HG03159 (cell line): Measurements from ENCODE around the gene RNF187.
"Not testable (repeated sequence)": the region's sequence is repeated elsewhere in the genome, so short reads cannot be mapped to it uniquely, and the experiment has no call there.

Experiments
- ATAC-seq: cut with Tn5 transposase; IDR thresholded peaks from one replicate; pipeline ENCODE4 v1.9.1; 2021; ENCODE audit warnings: mild to moderate bottlenecking, moderate library complexity; ENCODE audit not compliant: unreplicated experiment

The RNF187 gene

DNA sequence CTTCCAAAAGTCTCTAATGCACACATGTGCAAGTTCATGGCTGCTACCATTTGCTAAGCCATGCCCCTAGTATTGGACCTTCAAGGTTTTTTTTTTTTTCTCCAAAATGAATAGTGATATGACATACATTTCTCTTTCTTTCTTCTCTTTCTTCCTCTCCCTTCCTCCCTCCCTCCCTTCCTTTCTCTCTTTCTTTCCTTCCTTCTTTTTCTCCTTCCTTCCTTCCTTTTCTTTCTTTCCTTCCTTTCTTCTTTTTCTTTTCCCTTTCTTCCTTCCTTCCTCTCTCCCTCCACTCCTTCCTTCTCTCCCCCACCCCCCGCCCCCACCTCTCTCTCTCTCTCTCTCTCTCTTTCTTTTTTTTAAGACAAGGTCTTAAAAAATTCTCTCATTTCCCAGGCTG lies 3.4 kb upstream of the RNF187 start:
- no peak for ATAC-seq

DNA sequence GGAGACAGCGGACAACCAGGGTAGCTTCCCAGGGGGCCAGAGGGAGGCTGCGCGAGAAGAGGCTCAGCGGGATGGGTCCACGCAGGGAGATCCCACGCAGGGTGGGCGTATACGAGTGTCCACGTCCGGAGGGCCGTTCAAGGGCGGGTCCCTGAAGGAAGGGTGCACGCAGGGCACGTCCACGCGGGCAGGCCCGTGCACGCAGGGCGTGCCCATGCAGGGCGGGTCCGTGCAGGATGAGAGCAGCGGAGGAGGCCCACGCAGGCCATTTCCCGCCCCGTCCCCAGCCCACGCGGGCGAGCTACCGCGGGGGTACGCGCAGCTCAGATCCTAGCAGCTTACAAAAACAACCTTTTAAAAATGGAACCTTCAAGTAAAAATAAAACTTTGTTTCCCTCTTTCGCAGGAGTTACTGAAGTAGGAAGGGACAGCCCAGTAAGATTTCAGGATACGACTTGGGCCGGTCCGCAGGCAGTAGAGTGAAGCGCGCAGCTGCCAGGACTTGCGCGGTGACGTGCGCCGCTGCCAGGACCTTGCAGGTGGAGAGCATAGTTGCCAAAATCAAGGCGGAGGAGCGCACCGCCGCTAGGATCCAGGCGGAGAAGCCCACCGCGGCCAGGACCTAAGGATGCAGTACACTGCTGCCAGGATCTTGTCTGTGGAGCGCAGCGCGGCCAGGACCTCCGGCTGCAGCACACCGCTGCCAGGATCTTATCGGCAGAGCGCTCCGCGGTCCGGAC lies 416 bp upstream of the RNF187 start:
- peak; percentile 68 for ATAC-seq

DNA sequence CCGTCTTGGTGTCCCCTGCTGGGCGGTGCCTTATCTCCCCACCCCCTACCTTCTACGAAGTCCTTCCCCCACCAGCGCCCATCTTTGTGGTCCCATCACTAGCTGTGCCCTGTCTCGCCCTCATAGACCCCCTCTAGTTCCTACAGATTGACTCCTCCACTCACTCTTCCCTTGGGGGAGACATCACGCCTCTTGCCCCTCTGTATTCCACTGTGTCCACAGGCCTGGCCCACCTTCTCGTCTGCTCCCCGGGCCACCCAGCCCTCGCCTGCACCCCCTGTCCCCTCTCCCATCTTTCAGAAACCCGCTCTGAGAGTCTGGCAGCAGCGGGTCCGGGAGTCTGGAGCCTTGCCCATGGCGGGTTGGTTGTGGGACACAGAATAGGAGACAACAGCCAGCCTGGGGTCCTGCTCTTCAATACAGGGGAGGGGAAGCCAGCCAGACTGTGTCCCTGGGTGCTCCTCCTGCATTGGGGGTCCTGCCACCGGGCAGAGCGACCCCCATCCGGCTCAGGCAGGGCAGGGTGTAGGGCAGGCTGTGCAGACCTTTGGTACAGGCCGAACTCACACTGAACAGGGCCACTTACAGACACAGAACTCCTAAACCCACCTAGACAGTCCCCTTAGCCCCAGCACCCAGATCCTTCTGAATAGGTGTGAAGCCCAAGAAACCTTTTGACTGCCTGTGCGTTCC lies 1.1 kb downstream of the RNF187 start:
- ATAC-seq, result no peak

DNA sequence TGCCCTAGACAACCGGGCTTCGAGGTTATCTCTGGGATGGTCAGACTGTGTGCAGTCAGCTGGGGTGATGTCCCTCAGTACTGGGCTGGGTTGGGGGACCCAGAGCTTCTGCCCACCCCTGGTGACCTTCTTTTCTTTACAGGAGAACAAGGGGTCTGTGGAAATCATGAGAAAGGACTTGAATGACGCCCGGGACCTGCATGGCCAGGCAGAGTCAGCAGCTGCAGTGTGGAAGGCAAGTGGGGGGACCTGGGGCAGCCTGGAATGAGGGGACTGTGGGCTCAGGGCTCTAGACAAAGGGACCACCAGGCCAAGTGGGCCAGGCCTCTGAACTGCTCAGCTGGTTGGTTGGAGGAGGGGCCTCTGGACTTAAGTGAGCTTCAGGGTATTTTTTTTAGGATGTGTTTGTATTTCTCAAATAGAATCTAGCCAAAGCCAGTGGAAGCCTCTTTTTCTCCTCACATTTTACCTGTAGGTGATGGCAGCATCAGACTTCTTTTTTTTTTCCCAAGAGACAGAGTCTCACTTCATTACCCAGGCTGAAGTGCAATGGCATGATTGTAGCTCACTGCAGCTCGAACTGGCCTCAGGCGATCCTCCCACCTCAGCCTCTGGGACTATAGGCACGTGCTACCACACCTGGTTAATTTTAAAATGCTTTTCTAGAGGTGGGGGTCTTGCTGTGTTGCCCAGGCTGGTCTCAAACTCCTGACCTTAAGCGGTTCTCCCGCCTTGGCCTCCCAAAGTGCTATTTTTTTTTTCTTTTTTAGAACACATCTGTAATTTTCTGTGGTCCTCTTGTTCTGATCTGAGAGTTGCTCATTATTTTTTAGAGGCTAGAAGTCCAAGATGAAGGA lies 1.9 kb downstream of the RNF187 start:
- no peak for ATAC-seq

DNA sequence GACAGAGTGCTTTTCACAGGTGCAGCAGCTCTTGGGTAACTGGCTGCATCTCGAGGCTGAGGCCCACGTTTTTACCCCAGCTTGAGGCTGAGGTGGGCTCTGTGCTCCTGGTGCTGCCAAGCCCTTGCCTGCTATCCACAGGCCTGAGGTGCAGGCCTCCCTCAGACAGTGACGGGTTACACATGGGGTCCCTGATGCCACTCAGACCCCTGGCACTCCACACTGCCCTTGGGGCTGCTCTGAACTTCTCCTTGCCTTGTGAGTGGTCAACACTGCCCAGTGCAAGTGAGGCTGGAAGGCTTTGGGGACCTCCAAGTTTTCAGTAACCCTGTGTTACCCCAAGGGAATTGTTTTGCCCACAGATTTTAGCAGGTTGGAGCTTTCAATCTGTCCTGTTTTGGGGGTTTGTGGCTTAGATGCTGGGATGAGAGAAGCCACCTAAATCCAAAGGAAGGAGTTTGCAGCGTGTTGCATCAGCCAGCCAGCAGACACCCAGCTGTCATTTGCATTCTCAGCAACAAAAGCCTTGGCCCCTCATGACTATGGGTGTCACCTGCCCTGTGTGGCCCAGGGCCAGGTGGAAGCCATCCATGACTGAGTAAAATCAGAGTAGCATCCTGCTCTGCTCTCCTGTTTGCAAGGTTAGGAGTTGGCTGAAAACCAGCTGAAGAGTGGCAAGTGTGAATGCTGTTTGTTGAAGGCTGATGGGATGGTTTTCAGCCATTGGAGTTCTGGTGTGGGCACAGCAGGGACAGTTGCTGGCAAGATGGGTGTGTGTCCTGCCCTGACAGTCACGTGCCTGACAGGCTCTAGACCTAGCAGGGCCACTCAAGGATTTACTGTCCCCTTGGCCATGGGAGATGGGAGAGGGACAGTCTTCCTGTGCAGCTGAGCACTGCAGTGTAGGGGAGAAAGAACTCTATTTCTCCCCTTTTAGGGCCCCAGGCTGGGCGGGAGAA lies 3.2 kb downstream of the RNF187 start:
- no peak for ATAC-seq

DNA sequence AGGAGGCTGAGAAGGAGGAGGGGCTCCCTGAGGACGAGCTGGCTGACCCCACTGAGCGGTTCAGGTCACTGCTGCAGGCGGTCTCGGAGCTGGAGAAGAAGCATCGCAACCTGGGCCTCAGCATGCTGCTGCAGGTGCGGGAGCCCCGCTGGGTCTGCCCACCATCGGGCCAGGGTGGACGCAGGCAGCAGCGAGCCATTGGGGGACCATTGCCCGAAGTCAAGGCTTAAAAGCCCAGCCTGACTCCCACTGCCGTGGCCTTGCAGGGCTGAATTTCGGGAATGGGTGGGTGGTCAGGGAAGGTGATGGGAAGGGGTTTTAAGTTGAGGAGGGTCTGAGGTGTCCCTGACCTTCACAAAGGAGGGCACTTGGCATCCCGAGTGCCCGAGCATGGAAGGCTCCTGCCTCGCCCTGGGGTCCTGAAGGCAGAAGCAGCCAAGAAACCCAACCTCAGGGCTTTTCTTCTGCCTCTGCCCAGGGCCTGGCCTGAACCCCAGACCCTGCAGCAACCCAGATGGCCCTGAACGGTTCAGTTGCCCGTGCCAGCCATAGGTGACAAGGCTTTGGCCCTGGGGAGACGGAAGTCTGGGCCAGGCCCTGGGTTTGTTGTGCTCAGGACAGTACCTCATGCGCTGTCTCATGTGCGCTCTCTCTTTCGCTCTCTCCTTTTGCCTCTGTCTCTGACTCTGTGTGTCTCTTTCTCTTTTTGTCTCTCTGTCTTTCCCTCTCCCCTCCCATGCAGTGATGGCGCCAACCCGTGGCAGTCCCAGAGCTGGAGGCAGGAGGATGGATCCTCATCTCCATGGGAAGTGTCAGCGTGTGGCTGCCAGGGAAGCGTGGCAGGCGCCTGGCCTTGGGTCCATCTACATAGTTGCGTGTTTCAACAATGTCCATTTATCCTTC lies 6.2 kb downstream of the RNF187 start:
- ATAC-seq, result no peak

DNA sequence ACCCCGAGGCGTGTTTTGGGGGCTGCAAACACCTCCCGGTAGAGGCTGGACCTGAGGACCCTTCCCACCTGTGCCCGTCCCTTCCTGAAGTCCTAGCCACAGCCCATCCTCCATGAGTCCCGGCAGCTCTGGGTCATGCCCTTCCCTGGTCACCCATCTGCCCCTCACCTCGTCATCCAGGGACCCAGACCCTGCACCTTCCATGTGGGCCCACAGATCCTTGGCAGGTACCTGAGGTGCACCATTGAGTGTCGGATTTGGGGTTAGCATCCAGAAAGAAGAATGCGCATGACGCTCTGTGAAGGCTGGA lies 6.8 kb downstream of the RNF187 start:
- ATAC-seq, result no peak

DNA sequence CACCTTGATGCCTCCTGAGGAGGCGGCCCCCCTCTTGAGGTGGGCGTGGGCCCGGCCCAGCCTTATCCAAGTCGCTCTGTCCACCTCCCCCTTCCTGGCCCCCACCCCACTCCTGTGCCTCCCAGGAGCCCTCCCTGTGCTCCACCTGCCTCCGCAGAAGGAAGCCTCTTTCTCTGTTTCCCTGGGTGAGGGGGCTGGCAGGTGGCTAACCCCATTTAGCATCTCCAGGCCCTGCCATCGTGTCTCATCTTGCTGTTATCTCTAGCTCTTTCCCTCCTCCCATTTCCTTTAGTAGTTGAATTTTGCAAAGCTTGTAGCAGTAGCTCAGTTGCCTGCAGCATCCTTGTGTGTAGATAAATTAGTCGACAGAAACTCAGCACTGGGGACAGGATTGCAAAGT lies 7.2 kb downstream of the RNF187 start:
- ATAC-seq, result no peak

DNA sequence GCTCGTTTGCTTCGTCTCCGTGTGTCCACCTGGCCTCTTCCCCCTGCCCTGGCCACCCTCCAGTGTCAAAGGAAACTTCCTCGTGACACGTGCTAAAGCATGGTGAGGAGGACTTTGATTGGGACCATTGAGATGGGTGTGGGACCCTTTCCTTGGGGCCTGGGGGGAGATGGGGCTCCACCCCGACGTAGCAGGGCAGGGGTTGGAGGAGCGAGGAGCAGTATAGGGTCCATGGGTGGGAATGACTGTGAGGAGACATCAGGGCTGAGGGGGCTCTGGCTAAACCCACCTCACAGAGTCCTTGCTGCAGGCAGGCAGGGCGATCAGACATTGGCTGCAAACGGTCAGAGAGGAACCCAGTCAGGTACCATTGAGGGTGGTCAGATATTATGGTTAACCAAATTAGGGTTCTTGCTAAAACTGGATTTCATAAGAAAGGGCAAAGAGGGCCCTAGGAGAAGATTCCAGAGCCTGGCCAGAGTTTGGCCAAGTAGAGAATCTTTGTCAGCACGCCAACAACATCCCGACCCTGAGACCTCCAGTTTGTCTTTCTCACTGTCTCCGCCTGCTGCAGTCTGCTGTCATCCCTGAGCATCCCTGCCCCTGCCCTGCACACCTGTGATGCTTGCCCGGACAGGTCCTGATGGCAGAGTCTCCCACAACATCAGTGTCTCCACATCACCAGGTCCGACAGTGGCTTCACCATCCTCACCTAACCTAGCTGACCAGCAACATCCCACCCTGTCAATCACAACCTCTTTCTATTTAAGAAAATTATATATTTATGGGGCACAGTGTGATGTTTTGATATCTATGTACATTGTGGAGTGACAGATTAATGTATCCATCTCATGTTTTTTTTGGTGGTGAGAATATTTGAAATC lies 8.0 kb downstream of the RNF187 start:
- no peak for ATAC-seq

DNA sequence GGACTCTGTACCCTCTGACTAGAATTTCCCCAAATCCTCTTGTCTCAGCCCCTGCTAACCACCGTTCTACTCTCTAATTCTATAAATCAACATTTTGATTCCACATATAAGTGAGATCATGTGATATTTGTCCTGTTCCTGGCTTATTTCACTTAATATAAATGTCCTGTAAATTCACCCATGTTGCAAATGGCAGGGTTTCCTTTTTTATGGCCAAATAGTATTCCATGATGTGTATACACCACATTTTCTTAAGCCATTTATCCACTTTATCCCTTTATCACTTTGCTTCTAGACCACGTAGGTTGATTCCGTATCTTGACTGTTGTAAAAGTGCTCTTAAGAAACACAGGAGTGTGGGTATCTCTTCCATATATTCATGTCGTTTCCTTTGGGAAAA lies 8.9 kb downstream of the RNF187 start:
- no peak for ATAC-seq

DNA sequence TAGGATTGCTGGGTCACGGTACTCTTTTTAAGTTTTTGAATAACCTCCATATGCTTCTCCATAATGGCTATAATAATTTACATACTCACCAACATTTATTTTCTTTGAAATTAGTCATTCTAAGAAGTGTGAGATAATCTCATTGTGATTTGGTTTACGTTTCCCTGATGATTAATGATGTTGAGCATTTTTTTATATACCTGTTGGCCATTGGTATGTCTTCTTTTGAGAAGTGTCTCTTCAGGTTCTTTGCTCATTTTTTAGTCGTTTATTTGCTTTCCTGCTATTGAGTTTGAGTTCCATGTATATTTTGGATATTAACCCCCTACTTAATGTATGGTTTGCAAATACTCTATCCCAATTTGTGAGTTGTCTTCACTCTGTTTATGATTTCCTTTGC lies 9.3 kb downstream of the RNF187 start:
- no peak for ATAC-seq

DNA sequence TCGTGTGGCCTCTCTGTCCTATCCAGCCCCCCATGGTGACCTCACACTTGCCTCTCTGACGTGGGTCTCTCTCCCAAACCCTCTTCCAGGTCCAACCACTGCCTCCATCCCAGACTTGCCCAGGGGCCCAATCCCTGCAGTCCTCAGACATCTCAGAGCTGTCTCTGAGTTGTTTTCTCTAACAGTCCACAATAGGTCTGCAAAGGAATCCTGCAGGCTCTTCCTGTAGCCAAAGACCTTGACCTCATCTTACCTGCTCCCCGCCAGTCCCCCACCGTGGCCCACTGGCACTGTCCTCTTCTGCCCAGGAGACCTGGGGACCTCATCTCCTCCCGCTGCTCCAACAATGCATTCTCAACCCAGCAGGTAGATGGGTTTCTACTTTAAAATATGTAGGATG lies 10.0 kb downstream of the RNF187 start:
- no peak for ATAC-seq

DNA sequence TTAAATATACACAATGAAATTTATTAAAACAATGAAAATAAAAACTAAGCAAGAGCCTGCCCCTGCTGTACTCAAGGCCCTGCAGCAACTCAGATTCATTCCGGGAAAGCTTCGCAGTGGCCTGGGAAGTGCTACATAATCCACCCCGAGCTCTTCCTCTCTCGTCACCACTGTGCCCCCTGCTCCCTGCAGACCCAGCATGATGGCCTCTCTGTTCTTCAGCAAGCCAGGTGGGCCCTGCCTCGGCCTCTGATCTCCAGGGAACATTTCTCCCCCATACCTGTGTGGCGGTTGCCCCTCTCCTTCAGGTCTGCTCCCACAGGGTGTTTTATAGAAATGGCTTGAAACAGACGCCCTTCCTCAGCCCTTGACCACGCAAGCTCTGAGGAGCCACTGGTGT lies 10.6 kb downstream of the RNF187 start:
- no peak for ATAC-seq

DNA sequence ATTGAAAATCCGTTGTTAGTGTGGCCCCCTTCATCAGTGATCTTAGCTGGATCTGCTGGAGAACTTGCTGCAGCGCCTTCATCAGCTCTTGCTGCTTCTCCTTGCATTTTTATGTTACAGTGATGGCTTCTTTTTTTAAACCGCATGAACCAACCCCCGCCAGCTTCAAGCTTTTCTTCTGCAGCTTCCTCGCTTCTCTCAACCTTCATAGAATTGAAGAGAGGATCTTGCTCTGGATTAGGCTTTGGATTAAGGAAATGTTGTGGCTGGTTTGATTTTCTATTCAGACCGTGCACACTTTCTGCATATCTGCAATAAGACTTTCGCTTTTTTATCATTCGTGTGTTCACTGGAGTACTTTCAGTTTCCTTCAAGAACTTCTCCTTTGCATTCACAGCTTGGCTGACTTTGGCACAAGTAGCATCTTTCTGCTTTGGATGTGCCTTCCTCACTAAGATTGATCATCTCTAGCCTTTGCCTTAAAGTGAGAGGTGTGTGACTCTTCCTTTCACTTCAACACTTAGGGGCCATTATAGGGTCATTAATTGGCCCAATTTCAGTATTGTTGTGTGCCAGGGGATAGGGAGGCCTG lies 13.1 kb downstream of the RNF187 start:
- no peak for ATAC-seq

DNA sequence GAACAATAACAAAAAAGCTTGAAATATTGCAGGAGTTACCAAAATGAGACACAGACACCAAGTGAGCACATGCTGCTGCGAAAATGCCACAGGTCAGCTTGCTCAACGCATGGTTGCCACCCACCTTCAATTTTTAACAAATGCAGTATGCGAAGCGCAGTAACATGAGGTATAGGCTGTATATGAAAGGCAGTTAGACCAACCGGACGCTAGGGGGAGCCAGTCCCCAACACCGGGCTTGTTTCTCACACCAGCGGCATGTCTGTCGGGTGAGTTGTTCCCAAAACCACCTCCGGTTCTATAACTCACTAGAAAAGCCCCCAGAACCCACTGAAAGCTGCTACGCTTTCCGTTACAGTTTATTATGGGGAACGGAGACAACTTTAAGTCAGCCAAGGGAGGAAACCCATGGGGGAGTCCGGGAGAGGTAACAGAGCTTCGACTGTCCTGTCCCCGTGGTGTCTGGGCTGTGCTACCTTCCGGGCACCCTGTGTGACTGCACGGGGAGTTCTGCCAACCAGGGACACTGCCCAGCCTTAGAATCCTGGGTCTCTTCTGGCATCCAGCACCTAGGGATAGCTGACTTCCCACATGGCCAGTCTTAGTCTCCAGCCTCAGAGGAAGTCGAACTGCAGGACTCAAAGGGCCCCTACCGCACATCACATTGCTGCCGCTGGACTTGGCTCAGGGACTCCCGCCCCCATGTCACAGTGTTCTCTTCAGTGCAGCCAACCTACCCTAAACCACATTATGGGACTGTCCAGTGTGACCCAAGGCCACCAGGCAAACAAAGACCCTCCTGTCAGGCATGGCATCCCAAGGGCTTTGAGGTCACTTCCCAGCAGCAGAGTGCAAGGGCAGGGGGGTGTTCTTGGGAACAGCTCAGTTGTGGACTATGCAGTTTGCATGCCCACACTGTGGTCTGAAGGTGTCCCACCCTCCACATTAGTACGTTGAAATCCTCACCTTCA lies 14.0 kb downstream of the RNF187 start:
- ATAC-seq, result peak; percentile 93

DNA sequence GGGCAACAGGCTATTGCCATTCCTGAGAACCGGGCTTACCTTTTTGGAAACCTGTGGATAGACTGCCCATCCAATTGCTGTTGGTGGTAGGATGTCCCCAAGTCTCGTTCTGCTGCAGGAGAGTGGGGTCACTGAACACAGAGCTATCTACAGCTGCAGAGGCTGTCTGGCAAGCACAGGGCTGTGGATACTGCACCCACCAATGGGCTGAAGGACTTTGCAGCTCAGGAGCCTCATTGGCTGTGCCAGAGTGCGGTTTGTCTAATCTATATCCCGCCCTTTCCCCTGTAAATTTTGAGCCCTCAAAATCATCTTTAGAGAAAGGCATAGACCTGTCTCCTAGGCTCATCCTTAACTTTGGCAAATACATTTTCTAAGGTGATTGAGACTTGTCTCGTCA lies 15.3 kb downstream of the RNF187 start:
- ATAC-seq, result no peak

DNA sequence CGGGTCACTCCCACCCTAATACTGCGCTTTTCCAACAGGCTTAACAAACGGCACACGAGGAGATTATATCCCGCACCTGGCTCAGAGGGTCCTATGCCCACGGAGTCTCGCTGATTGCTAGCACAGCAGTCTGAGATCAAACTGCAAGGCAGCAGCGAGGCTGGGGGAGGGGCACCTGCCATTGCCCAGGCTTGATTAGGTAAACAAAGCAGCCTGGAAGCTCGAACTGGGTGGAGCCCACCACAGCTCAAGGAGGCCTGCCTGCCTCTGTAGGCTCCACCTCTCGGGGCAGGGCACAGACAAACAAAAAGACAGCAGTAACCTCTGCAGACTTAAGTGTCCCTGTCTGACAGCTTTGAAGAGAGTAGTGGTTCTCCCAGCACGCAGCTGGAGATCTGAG lies 18.8 kb downstream of the RNF187 start:
- not testable (repeated sequence) for ATAC-seq
